ENCODE results near the gene SF1.

The SF1 gene

GRCh38 chr11:64723117-64723906 is 55.0 kb downstream of the SF1 start, which contains the start of gene NRXN2:
Gene NRXN2 (minus strand): TSS chr11:64723197. CDS start chr11:64713699, 9,498 bp downstream.
- peak; percentile 88 for DNase-seq

DNA sequence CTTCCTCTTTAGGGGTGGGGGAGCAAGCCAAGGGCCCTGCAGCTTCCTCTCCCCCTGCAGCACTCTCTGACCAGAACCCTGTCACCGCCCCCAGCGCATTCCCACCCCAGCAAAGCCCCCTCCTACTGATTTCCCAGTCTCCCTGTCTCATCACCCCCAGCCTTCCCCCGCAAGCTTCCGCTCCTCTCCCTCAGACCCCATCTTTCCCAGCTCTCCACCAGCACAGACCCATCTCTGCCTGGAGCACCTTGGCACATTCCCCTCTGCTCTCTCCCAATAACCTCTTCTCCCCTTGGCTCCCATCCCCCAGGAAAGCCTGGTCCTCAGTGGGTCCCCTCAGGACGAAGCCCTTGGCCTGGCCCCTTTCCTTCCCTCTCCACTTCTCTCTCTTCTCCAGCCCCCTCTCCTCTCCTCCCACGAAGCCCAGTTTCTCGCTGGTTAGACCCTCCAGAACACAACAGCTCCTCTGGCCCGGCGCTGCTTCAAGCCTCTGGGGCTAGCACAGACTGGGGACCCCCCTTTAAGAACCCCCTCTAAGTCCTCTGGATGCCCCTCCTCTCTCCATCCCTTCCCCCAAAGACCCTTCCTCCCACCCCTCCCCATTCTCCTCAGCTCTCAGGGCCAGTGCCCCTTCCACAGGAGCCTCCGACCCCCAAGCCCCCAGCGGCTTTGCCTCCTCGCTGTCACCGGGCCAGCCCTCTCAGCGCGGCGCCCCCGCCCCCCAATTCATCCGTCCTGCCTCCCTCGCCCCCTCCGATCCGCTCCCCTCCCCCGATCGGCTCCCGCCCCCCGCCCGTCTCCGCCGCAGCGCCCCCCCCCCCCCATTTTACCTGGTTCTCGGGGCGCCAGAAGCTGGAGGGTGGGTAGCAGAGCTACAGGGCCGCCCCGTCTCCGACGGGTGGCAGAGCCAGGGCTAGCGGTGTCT is 55.9 kb downstream of the SF1 start:
- DNase-seq, result no peak

DNA sequence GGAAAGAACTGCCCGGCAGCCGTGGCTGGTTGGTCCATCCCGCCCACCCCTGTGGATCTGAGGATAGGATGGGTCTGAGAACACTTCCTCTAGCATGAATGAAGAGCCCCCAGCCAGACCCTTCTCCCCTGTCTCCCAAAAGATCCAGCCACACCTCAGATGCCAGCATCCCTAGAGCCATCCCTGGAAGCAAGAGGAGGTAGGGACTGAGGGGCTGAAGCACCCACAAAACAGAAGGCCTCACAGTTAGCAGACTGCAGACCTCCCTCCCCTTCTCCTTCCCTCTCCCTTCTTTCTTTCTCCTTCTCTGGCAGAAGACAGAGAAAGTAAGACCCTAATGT is 57.0 kb downstream of the SF1 start:
- DNase-seq, result no peak

- DNase-seq, result no peak
These were observed 57.5 kb downstream of the SF1 start for GRCh38 chr11:64720640-64721358.

GRCh38 chr11:64720167-64720566 is 58.2 kb downstream of the SF1 start:
- DNase-seq, result no peak

DNA sequence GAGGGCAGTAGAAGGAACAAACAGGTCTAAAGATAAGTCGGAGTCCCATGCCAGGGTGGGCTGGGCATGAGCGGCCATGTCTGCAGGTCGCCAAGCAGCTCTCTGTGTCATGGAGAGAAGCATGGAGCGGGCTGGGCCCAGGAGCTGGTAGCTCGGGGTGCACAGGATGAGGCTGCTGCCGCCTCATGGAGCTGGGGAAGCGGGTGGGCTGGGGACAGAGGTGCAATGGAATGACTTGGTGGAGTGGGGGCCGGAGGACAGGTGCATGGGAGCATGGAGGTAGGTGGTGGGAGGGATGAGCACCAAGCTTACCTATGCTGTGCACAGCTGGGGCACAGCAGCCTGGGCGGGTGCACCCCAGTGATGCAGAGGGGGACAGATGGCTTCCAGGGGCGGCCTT is 58.9 kb downstream of the SF1 start:
- DNase-seq, result no peak

- no peak for DNase-seq
These were observed 59.6 kb downstream of the SF1 start for GRCh38 chr11:64718780-64719124.

DNA sequence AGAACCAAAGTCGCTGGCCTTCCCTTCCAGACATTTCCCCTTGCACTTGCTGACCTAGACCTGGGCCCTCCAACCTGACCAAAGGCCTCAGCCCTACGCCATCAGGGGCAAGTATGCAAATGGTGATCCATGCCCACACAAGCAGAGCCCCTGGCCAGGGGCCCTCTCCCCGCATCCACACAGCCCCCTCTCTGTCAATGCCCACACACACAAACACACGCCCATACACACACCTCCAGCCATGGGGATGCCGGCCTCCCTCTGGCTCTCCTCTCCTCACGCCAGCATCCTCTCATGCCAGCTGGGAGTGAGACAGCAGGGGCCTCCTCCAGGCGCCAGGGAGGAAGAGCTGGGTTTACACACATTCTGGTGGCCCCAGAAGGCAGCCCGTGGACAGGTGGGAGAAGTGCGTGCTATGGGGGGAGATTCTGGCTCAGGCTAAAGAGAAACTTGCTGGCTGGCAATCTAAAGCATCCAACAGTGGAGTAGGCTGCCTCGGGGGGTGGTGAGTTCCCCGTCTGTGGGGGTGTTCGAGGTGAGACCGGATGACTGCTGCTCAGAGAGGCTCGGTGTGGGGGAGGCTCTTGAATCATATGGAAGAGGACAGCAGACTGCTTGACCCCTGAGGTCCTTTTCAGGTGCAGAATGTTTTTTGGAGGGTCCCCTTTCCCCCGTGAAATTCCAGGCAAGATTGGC is 60.1 kb downstream of the SF1 start:
- no peak for DNase-seq

GRCh38 chr11:64717268-64717578 is 61.1 kb downstream of the SF1 start:
- DNase-seq, result no peak

GRCh38 chr11:64716473-64717267 is 61.7 kb downstream of the SF1 start:
- no peak for DNase-seq

DNA sequence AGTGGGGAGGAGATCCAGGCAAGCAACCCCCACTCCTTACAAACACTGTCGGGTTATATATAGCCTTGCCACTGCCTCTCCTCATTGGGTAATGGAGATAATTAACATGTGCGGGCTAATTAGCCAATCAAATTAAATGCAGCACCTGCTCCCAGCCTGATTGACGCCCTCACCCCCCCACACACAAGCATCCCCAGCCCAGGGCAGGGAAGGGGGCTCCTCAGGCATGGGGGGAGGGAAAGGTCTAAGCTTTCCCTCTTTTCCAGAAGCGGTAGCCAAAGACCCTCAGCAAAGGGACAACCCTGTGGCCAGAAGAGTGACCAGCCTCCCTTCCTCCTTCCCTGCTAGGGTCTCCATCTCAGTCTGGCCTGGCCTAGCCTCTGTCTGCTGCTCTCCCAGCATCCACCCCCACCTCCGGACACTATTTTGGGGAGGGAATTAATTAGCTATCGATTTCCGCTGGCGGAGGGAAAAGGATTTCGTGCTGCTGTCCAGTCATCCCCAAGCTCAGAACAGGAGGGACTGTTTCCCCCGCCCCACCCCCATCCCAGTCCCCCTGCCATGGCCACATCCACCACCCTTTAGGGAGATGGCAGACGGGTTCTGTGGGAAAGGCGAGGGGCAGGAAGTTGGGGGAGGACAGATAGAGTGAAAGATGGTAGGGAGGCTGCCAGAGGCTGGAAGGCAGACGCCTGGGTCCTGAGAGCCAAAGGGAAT is 62.4 kb downstream of the SF1 start:
- no peak for DNase-seq

DNA sequence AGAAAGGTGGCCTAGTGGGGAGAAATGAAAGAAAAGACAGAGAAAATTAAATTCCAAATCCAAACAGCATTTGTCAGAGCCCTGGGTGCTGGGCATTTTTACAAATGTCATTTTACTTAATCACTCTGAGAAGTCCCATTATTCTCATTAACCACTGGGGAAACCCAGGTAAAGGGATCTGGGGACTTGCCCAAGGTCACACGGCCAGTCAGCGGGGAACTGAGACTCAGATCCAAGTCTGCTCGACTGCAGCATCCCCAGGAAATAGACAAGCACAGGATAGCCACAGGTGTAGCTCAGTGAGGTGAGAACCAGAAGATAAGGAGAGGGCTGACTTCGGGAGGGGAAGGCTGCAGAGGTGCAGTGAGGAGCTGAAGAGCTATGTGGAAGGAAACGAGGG is 63.2 kb downstream of the SF1 start:
- DNase-seq, result no peak

- DNase-seq, result no peak
These were observed 63.7 kb downstream of the SF1 start for GRCh38 chr11:64714666-64715065.

Data from right hindlimb (tissue), 1 donor.